ENCODE results near the gene STAT5B.

DNA sequence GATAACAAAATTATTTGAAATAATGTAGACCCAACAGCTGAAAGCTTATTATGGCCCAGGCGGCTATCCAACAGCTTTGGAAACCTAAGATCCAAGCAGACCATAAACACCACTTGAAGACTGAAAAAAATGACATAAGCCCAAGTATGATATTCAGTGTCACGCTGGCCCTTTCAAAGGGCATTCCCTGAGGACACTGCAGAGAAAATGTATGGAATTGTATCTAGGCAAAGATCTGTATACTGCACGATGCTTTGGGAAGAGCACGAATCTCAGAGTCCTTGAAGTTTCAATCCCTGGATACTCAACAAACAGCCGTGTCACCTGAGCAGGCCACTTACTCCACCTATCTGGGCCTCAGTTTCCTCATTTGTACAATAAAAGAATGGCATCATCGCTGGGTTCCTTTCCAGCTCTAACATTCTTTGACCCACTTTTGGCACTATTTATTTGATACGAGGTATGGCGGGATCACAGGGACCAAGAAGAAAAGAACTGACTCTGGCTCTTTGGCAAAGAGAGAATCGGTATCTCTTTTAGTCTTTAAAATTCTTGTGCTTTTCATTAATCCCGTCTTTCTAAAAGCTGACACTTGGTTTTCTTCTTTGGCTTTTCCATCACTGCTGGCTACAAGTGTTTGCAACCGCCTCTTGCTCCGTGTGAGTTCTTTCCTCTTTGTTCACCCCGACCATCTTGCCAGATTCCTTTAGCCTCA lies 1.2 kb downstream of the STAT5B start:
- TF ChIP-seq EZH2 (optimal IDR thresholded peaks at IDR 0.05; ENCODE audit: low read depth, low read length), result no peak
- TF ChIP-seq, protein P1, sequence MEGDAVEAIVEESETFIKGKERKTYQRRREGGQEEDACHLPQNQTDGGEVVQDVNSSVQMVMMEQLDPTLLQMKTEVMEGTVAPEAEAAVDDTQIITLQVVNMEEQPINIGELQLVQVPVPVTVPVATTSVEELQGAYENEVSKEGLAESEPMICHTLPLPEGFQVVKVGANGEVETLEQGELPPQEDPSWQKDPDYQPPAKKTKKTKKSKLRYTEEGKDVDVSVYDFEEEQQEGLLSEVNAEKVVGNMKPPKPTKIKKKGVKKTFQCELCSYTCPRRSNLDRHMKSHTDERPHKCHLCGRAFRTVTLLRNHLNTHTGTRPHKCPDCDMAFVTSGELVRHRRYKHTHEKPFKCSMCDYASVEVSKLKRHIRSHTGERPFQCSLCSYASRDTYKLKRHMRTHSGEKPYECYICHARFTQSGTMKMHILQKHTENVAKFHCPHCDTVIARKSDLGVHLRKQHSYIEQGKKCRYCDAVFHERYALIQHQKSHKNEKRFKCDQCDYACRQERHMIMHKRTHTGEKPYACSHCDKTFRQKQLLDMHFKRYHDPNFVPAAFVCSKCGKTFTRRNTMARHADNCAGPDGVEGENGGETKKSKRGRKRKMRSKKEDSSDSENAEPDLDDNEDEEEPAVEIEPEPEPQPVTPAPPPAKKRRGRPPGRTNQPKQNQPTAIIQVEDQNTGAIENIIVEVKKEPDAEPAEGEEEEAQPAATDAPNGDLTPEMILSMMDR (IDR thresholded peaks at IDR 0.05; ENCODE audit: low read length), result no peak

Data from MM.1S (cell line).